Measurements from ENCODE around the gene SEL1L2. TPM values are rescaled to one million over a fixed set of nuclear protein-coding genes. Genes with fewer than 3 reads are reported as not detected.

The SEL1L2 gene
- total RNA-seq, 2 donors from 2014 or later = not detected

DNA sequence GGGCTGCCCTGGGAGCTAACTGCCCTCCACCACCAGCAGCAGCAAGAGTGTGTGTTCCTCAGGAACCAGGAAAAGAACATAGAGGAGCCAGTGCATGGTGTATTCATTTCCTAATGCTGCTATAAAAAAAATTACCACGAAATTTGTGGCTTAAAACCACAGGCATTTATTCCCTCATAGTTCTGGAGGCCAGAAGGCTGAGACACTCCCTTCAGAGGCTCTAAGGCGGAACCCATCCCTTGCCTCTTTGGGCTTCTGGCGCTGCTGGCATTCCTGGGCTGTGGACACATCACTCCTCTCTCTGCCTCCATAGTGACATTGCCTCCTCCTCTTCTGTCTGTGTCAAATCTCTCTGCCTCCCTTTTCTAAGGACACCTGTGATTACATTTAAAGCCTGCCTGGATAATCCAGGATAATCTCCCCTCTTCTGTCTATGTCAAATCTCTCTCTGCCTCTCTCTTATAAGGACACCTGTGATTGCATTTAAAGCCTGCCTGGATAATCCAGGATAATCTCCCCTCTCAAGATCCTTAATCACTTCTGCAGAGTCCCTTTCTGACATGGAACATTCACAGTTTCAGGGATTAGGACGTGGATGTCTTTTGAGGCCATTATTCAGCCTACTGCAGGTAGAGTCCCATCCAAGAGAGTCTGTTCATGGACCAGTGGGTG lies 150.9 kb downstream of the SEL1L2 start:
- no peaks in the 10 kb centered on the region for H3K27me3 ChIP-seq
- TF ChIP-seq, protein P1, sequence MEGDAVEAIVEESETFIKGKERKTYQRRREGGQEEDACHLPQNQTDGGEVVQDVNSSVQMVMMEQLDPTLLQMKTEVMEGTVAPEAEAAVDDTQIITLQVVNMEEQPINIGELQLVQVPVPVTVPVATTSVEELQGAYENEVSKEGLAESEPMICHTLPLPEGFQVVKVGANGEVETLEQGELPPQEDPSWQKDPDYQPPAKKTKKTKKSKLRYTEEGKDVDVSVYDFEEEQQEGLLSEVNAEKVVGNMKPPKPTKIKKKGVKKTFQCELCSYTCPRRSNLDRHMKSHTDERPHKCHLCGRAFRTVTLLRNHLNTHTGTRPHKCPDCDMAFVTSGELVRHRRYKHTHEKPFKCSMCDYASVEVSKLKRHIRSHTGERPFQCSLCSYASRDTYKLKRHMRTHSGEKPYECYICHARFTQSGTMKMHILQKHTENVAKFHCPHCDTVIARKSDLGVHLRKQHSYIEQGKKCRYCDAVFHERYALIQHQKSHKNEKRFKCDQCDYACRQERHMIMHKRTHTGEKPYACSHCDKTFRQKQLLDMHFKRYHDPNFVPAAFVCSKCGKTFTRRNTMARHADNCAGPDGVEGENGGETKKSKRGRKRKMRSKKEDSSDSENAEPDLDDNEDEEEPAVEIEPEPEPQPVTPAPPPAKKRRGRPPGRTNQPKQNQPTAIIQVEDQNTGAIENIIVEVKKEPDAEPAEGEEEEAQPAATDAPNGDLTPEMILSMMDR (IDR thresholded peaks at IDR 0.05) = no peak
- TF ChIP-seq POLR2A (IDR thresholded peaks at IDR 0.05) = no peak
- H3K27ac ChIP-seq = no peak overlapping the region
- no peaks in the 10 kb centered on the region for H3K36me3 ChIP-seq (replicated peaks in 1 of 2; ENCODE audit: insufficient read depth in 1 of 2, low read depth in 2 of 2)
- 50 to 59% methylated on average over 4 of the region's 4 CpGs for WGBS, 2 donors
- no peak for DNase-seq
- ATAC-seq = no peak
- no peak overlapping the region for H3K4me3 ChIP-seq
- no peaks in the 10 kb centered on the region for H3K9me3 ChIP-seq
- no peaks in the 10 kb centered on the region for H3K4me1 ChIP-seq
- intact Hi-C loops (cut with DNase I) = no loop called here

DNA sequence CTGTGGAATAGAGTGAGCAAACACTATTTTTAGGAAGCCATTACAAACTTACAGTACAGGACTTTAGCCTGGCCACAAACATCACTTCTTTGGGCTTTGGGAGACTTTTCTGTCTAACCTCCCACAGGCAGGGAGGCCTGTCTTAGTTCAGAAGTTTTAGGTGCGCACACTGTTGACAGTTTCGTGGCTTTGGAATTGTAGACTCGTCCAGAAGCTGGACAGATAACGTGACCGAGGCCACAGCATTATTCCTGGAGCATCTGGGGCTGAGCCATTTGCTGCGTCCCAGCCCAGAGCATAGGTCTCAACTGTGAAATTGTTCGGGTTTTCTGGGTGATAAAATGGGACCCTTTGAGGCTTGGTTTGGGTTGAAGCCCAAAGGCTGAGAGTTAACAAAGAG lies 151.8 kb downstream of the SEL1L2 start:
- Histone ChIP-seq H3K9me3 (no peaks in the 10 kb centered on the region), H3K4me1 (no peaks in the 10 kb centered on the region), H3K27me3 (no peaks in the 10 kb centered on the region), H3K27ac (no peak overlapping the region), H3K36me3 (replicated peaks in 1 of 2; ENCODE audit: insufficient read depth in 1 of 2, low read depth in 2 of 2) (no peaks in the 10 kb centered on the region), H3K4me3 (no peak overlapping the region)
- DNase-seq = no peak
- WGBS, 2 donors = 70 to 73% methylated on average over 7 of the region's 7 CpGs
- TF ChIP-seq, protein P1 (IDR thresholded peaks at IDR 0.05) = no peak
- TF ChIP-seq POLR2A (IDR thresholded peaks at IDR 0.05) = no peak
- intact Hi-C loops (cut with DNase I) = no loop called here
- ATAC-seq = no peak

DNA sequence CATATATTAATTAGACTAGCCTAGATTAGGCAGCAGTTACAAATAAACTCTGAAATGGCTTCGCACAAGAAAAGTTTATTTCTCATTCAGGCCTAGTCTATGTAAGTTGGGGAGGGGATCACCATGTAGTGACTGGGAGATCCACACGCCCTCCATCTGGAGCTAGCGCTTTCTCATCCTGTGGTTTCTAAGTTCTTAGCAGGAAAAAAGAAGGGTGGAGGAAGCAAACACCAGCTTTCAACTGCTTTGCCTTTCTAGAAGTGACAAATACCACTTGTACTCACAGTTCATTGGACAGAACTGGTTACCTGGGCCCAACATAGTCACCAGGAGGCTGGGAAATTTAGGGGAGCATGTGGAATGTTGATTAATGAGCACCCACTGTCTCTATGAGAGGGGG lies 158.9 kb downstream of the SEL1L2 start:
- Histone ChIP-seq H3K36me3 (replicated peaks in 1 of 2; ENCODE audit: insufficient read depth in 1 of 2, low read depth in 2 of 2) (no peaks in the 10 kb centered on the region), H3K9me3 (no peaks in the 10 kb centered on the region), H3K4me1 (no peaks in the 10 kb centered on the region), H3K4me3 (no peak overlapping the region), H3K27me3 (no peaks in the 10 kb centered on the region), H3K27ac (no peak overlapping the region)
- ATAC-seq (no peak), DNase-seq (no peak)
- TF ChIP-seq POLR2A (IDR thresholded peaks at IDR 0.05) = no peak
- TF ChIP-seq, protein P1 (IDR thresholded peaks at IDR 0.05) = no peak
- 76 to 89% methylated on average over 3 of the region's 3 CpGs for WGBS, 2 donors
- intact Hi-C loops (cut with DNase I) = no loop called here

DNA sequence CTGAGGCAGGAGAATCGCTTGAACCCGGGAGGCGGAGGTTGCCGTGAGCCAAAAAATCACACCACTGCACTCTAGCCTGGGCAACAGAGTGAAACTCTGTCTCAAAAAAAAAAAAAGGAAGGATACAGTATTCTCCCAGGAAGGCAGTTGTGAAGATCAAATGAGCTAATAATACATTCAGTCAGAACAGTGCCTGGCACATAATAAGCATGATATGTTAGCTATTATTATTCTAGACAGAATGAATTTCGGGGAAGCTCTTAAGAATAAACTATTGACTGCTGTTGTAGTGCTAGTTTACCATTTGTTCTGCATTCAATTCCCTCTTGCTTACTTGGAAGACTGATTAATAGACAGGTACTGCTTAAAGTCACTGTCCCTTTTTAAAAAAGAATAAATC lies 164.9 kb downstream of the SEL1L2 start:
- H3K27me3 ChIP-seq = no peaks in the 10 kb centered on the region
- TF ChIP-seq, protein P1 (IDR thresholded peaks at IDR 0.05) = no peak
- no peak for TF ChIP-seq POLR2A (IDR thresholded peaks at IDR 0.05)

DNA sequence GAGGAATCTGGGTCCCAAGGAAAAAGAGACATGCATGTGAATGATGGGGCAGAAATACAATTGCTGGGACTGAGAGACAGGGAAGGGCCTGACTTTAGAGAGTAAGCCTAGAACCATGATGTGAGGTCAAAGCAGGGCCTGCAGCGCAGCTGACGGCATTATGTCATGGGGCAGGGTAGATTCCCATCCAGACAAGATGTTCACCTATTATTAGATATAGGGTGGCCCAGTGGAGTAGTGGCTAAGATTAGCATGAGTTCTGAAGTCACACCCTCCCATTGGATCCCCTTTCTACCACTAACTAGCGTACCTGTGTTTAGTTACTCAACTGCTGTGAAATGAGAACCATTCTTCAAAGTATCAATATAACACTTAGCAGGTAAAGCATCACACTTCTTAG lies 166.0 kb downstream of the SEL1L2 start:
- intact Hi-C loops (cut with DNase I) = no loop called here
- no peak for DNase-seq
- H3K4me3 ChIP-seq = no peak overlapping the region

More for the DNA sequence above, 164.9 kb downstream of the SEL1L2 start:
- no peak for ATAC-seq
- H3K9me3 ChIP-seq = no peaks in the 10 kb centered on the region
- DNase-seq = no peak
- no peak overlapping the region for H3K27ac ChIP-seq
- H3K36me3 ChIP-seq (replicated peaks in 1 of 2; ENCODE audit: insufficient read depth in 1 of 2, low read depth in 2 of 2) = no peaks in the 10 kb centered on the region
- no peak overlapping the region for H3K4me3 ChIP-seq
- intact Hi-C loops (cut with DNase I) = loop anchor here (5.0 kb wide), 1 partner anchor 227 kb away; no protein-coding TSS in a partner anchor
- H3K4me1 ChIP-seq = peaks cover under 1% of the 10 kb centered on the region
- 67 to 79% methylated on average over 5 of the region's 5 CpGs for WGBS, 2 donors

More for the DNA sequence above, 166.0 kb downstream of the SEL1L2 start:
- no peak for ATAC-seq
- Histone ChIP-seq H3K27ac (no peak overlapping the region), H3K9me3 (no peaks in the 10 kb centered on the region), H3K4me1 (peaks cover 9% of the 10 kb centered on the region), H3K36me3 (replicated peaks in 1 of 2; ENCODE audit: insufficient read depth in 1 of 2, low read depth in 2 of 2) (no peaks in the 10 kb centered on the region), H3K27me3 (no peaks in the 10 kb centered on the region)
- TF ChIP-seq, protein P1 (IDR thresholded peaks at IDR 0.05) = no peak
- TF ChIP-seq POLR2A (IDR thresholded peaks at IDR 0.05) = no peak
- 91 to 98% methylated on average over 3 of the region's 3 CpGs for WGBS, 2 donors
